ENCODE data around the gene INA.

- TF ChIP-seq CTCF (IDR thresholded peaks at IDR 0.05): no peak
- TF ChIP-seq POLR2A (IDR thresholded peaks at IDR 0.05): no peak
- no peak for TF ChIP-seq POLR2AphosphoS5 (IDR thresholded peaks at IDR 0.05)
These were observed 30.6 kb upstream of the INA start for GRCh38 chr10:103246324-103246723.
